WTC11 (cell line): ENCODE measurements around the gene ABHD17C. TPM values are rescaled to one million over a fixed set of nuclear protein-coding genes. Genes with fewer than 3 reads are reported as not detected.

Source experiments
- ATAC-seq: fragments of 200-7000 bp; cut with Tn5 transposase; 2 replicates; pipeline ENCODE4 v1.10.0; 2021; ENCODE audit warnings: mild to moderate bottlenecking, moderate library complexity
- CTCF ChIA-PET: fragments of 300-600 bp; sonication (Branson Sonifier 250); formaldehyde crosslinking; loops from one replicate; lab custom pipeline; 2021; ENCODE audit warnings: antibody characterized with exemption; lab: Charles Lee
- POLR2A ChIA-PET: fragments of 350-600 bp; sonication (Branson Sonifier 250); formaldehyde crosslinking; loops from one replicate; lab custom pipeline; 2021; ENCODE audit warnings: antibody characterized with exemption; lab: Charles Lee
- DNase-seq: peaks from one replicate; pipeline ENCODE4 v3.0.0; 2021; ENCODE audit warnings: low spot score
- H3K27ac Mint-ChIP-seq: 2 replicates; pipeline ENCODE4 v1.8.0; 2021; ENCODE audit warnings: mixed read lengths
- H3K27me3 Mint-ChIP-seq: 2 replicates; pipeline ENCODE4 v1.8.0; 2021; ENCODE audit warnings: low read depth, mild to moderate bottlenecking, moderate library complexity, mixed read lengths
- H3K36me3 Mint-ChIP-seq: 2 replicates; pipeline ENCODE4 v1.8.0; 2021; ENCODE audit warnings: mixed read lengths
- H3K4me1 Mint-ChIP-seq: 2 replicates; pipeline ENCODE4 v1.8.0; 2022; ENCODE audit warnings: mixed read lengths
- H3K4me3 Mint-ChIP-seq: 2 replicates; pipeline ENCODE4 v1.8.0; 2021; ENCODE audit warnings: mild to moderate bottlenecking, moderate library complexity, mixed read lengths
- H3K9me3 Mint-ChIP-seq: 2 replicates; pipeline ENCODE4 v1.8.0; 2021; ENCODE audit warnings: mixed read lengths
- ATF2 ChIP-seq: sonication (generic); formaldehyde crosslinking; IDR thresholded peaks from 2 replicates; pipeline ENCODE4 v1.8.1; 2022; ENCODE audit warnings: low read depth, missing genetic modification reagents, borderline replicate concordance
- CREB1 ChIP-seq: sonication (generic); formaldehyde crosslinking; IDR thresholded peaks from 2 replicates; pipeline ENCODE4 v1.8.0; 2023; ENCODE audit warnings: mild to moderate bottlenecking, missing genetic modification reagents
- CTCF ChIP-seq: fragments of 200-600 bp; IDR thresholded peaks from 2 replicates; pipeline ENCODE4 v1.8.0; 2022; ENCODE audit warnings: antibody characterized with exemption
- E2F5 ChIP-seq: sonication (generic); formaldehyde crosslinking; IDR thresholded peaks from 2 replicates; pipeline ENCODE4 v1.8.1; 2022; ENCODE audit warnings: mild to moderate bottlenecking, moderate library complexity, missing genetic modification reagents
- ESRRA ChIP-seq: sonication (generic); formaldehyde crosslinking; IDR thresholded peaks from 2 replicates; pipeline ENCODE4 v1.8.1; 2022; ENCODE audit warnings: mild to moderate bottlenecking, missing genetic modification reagents, borderline replicate concordance
- ETV6 ChIP-seq: sonication (generic); formaldehyde crosslinking; IDR thresholded peaks from 2 replicates; pipeline ENCODE4 v1.8.1; 2022; ENCODE audit warnings: mild to moderate bottlenecking, missing genetic modification reagents
- FOXK1 ChIP-seq: sonication (generic); formaldehyde crosslinking; IDR thresholded peaks from 2 replicates; pipeline ENCODE4 v1.8.0; 2022; ENCODE audit warnings: mild to moderate bottlenecking, moderate library complexity, missing genetic modification reagents
- FOXP1 ChIP-seq: sonication (generic); formaldehyde crosslinking; IDR thresholded peaks from 2 replicates; pipeline ENCODE4 v1.8.0; 2022; ENCODE audit warnings: missing genetic modification reagents, mild to moderate bottlenecking, moderate library complexity, borderline replicate concordance
- FOXP4 ChIP-seq: sonication (generic); formaldehyde crosslinking; IDR thresholded peaks from 2 replicates; pipeline ENCODE4 v1.8.0; 2022; ENCODE audit warnings: mild to moderate bottlenecking, missing genetic modification reagents
- IRF1 ChIP-seq: sonication (generic); formaldehyde crosslinking; IDR thresholded peaks from 2 replicates; pipeline ENCODE4 v1.8.0; 2023; ENCODE audit warnings: missing genetic modification reagents
- IRF2 ChIP-seq: sonication (generic); formaldehyde crosslinking; IDR thresholded peaks from 2 replicates; pipeline ENCODE4 v1.8.0; 2022; ENCODE audit warnings: low read depth, missing genetic modification reagents, borderline replicate concordance
- JAZF1 ChIP-seq: fragments of 250-450 bp; sonication (Bioruptor Pico); IDR thresholded peaks from 2 replicates; pipeline ENCODE4 v1.9.0; 2021; ENCODE audit warnings: moderate library complexity, mild to moderate bottlenecking, inconsistent platforms
- MYBL2 ChIP-seq: sonication (generic); formaldehyde crosslinking; IDR thresholded peaks from 2 replicates; pipeline ENCODE4 v1.8.1; 2023; ENCODE audit warnings: mild to moderate bottlenecking, moderate library complexity, missing genetic modification reagents
- SMAD4 ChIP-seq: sonication (generic); formaldehyde crosslinking; IDR thresholded peaks from 2 replicates; pipeline ENCODE4 v1.8.0; 2022; ENCODE audit warnings: mild to moderate bottlenecking, missing genetic modification reagents
- TEAD4 ChIP-seq: sonication (generic); formaldehyde crosslinking; IDR thresholded peaks from 2 replicates; pipeline ENCODE4 v1.8.0; 2022; ENCODE audit warnings: mild to moderate bottlenecking, missing genetic modification reagents
- TP53 ChIP-seq: sonication (generic); formaldehyde crosslinking; IDR thresholded peaks from 2 replicates; pipeline ENCODE4 v1.8.1; 2023; ENCODE audit warnings: mild to moderate bottlenecking, missing genetic modification reagents
- USF1 ChIP-seq: sonication (generic); formaldehyde crosslinking; IDR thresholded peaks from 2 replicates; pipeline ENCODE4 v1.8.0; 2022; ENCODE audit warnings: mild to moderate bottlenecking, missing genetic modification reagents
- USF2 ChIP-seq: sonication (generic); formaldehyde crosslinking; IDR thresholded peaks from 2 replicates; pipeline ENCODE4 v1.8.1; 2023; ENCODE audit warnings: mild to moderate bottlenecking, missing genetic modification reagents, moderate library complexity
- ZSCAN18 ChIP-seq: fragments of 250-450 bp; sonication (Bioruptor Pico); IDR thresholded peaks from 2 replicates; pipeline ENCODE4 v2.1.2; 2022; ENCODE audit warnings: mild to moderate bottlenecking, moderate library complexity
- total RNA-seq: library from RNA; stranded (reverse); gene quantifications from 3 replicates; pipeline ENCODE4 v1.2.3, GENCODE V29; 2021

The ABHD17C gene
- total RNA-seq, 1 experiment from 2014 or later = 29.0 TPM

- peaks cover 11% of the 10 kb centered on the region for H3K4me1 Mint-ChIP-seq
- H3K36me3 Mint-ChIP-seq = peaks cover 4% of the 10 kb centered on the region
- no peaks in the 10 kb centered on the region for H3K27me3 Mint-ChIP-seq
- POLR2A ChIA-PET = no interaction called here
- H3K9me3 Mint-ChIP-seq = peaks cover 14% of the 10 kb centered on the region
- DNase-seq (no peak), ATAC-seq (no peak)
- no peak overlapping the region for H3K4me3 Mint-ChIP-seq
- CTCF ChIA-PET = interaction anchor here (1.0 kb wide), 1 partner anchor 8 kb away, joined by 3 read pairs; no protein-coding TSS in a partner anchor
- H3K27ac Mint-ChIP-seq = no peak overlapping the region
- TF ChIP-seq USF1 (CRISPR knock-in tag) (no peak), IRF1 (CRISPR knock-in tag) (no peak), SMAD4 (CRISPR knock-in tag) (no peak), E2F5 (no peak), FOXP1 (CRISPR knock-in tag) (no peak), ATF2 (CRISPR knock-in tag) (no peak), USF2 (CRISPR knock-in tag) (no peak), MYBL2 (CRISPR knock-in tag) (no peak), FOXK1 (CRISPR knock-in tag) (no peak), ESRRA (CRISPR knock-in tag) (no peak), IRF2 (CRISPR knock-in tag) (no peak), JAZF1 (CRISPR knock-in tag) (no peak)
These were observed 12.9 kb upstream of the ABHD17C start for GRCh38 chr15:80682201-80682600.

- DNase-seq = no peak
- Mint-ChIP-seq H3K36me3 (peaks cover 4% of the 10 kb centered on the region), H3K4me1 (peaks cover 9% of the 10 kb centered on the region), H3K27me3 (no peaks in the 10 kb centered on the region), H3K27ac (no peak overlapping the region), H3K9me3 (peaks cover 14% of the 10 kb centered on the region), H3K4me3 (no peak overlapping the region)
- no peak for ATAC-seq
- ChIA-PET CTCF (interaction anchor here (1.0 to 1.6 kb wide), 2 partner anchors 25 to 92 kb away, joined by 3 to 6 read pairs; no protein-coding TSS in a partner anchor), POLR2A (interaction anchor here (0.6 kb wide), 1 partner anchor 236 kb away, joined by 3 read pairs; no protein-coding TSS in a partner anchor)
- TF ChIP-seq TP53 (CRISPR knock-in tag) = no peak
- TF ChIP-seq CREB1 (CRISPR knock-in tag) = no peak
- no peak for TF ChIP-seq ETV6 (CRISPR knock-in tag)
These were observed 10.4 kb upstream of the ABHD17C start for GRCh38 chr15:80684697-80685096.

- Mint-ChIP-seq H3K36me3 (peaks cover 4% of the 10 kb centered on the region), H3K4me1 (peaks cover 12% of the 10 kb centered on the region), H3K9me3 (peaks cover 12% of the 10 kb centered on the region), H3K27ac (no peak overlapping the region), H3K4me3 (no peak overlapping the region), H3K27me3 (no peaks in the 10 kb centered on the region)
- ATAC-seq (no peak), DNase-seq (no peak)
- ChIA-PET POLR2A (no interaction called here), CTCF (no interaction called here)
- no peak for TF ChIP-seq FOXP4 (CRISPR knock-in tag)
- TF ChIP-seq CTCF = no peak
- TF ChIP-seq ZSCAN18 (CRISPR knock-in tag) = no peak
- no peak for TF ChIP-seq TEAD4 (CRISPR knock-in tag)
These were observed 9.5 kb upstream of the ABHD17C start for GRCh38 chr15:80685628-80686027.
